ENCODE results near the gene CCDC57. TPM values are rescaled to one million over a fixed set of nuclear protein-coding genes. Genes with fewer than 3 reads are reported as not detected.

The CCDC57 gene
- total and polyA plus RNA-seq, 9 of the 15 experiments (the other 6 are each of a cell fraction or from before 2014, with no cell fraction given) = 0.83 to 36.2 (median 13.6) TPM

- Histone ChIP-seq H3K4me2 (ENCODE audit: insufficient read depth, low read length) (no peak overlapping the region), H3K36me3 (ENCODE audit: control insufficient read depth, insufficient read depth, low read length) (peaks cover 98% of the 10 kb centered on the region; the same call in 2 of the 3 replicates), H4K20me1 (replicated peaks; ENCODE audit: control insufficient read depth, insufficient read depth, low read length) (peaks cover 7% of the 10 kb centered on the region), H3K9me3 (replicated peaks; ENCODE audit: control insufficient read depth, insufficient read depth, low read depth, low read length) (no peaks in the 10 kb centered on the region), H3K9me1 (ENCODE audit: control insufficient read depth, insufficient read depth, low read length) (no peaks in the 10 kb centered on the region), H3K4me1 (replicated peaks in 1 of 2; ENCODE audit: control insufficient read depth in 2 of 2, insufficient read depth in 2 of 2, low read length in 2 of 2) (peaks cover 1 to 90% of the 10 kb centered on the region in 2 experiments; a peak in 3 of 5 replicates), H2AFZ (ENCODE audit: low read depth, low read length) (no peak overlapping the region), H3K79me2 (ENCODE audit: control insufficient read depth, insufficient read depth, low read length) (peaks cover 13% of the 10 kb centered on the region), H3K4me3 (no peak overlapping the region), H3K9ac (ENCODE audit: insufficient read depth in 1 of 2, low read depth in 2 of 2, low read length in 2 of 2) (no peak overlapping the region), H3K27me3 (ENCODE audit: control insufficient read depth in 2 of 2, insufficient read depth in 2 of 2, low read length in 2 of 2) (no peaks in the 10 kb centered on the region), H3K27ac (ENCODE audit: extremely low read depth, low read depth, low read length) (no peak overlapping the region)
- ATAC-seq = no peak
- POLR2A ChIA-PET = interaction anchor here (0.6 to 2.5 kb wide), 11 partner anchors 9 to 275 kb away, joined by 3 to 11 read pairs (median 4); partner anchors contain the start of gene DCXR
- CTCF ChIA-PET (ENCODE audit: low intra/inter-chr PET ratio) = no interaction called here
- WGBS (ENCODE audit: insufficient coverage, low coverage, missing lambda C conversion rate) = 88% methylated on average over 13 of the region's 19 CpGs
- intact Hi-C loops (cut with micrococcal nuclease) (no loop called here), in situ Hi-C loops (cut with MboI) (no loop called here)
- peak in 1 of 4 experiments; percentile 7 for DNase-seq (ENCODE audit: extremely low read depth in 1 of 4, low spot score in 3 of 4)
- FAIRE-seq = no peak
- no TSS peak for BruUV-seq (replicated peaks)
- TF ChIP-seq ZNF174 (CRISPR knock-in tag; IDR thresholded peaks at IDR 0.05) = no peak
- no peak for TF ChIP-seq ZMIZ1 (IDR thresholded peaks at IDR 0.05; ENCODE audit: low read depth in 2 of 2, low read length in 2 of 2)
- no peak for TF ChIP-seq POLR2B (IDR thresholded peaks at IDR 0.05; ENCODE audit: low read depth, partially characterized antibody)
- TF ChIP-seq NFRKB (IDR thresholded peaks at IDR 0.05; ENCODE audit: low read depth) = no peak
- TF ChIP-seq KAT2B (IDR thresholded peaks at IDR 0.05; ENCODE audit: low read depth, low read length) = no peak
- TF ChIP-seq RFX7 (CRISPR knock-in tag; IDR thresholded peaks at IDR 0.05) = no peak
- no peak for TF ChIP-seq HMG20A (CRISPR knock-in tag; conservative IDR thresholded peaks at IDR 0.05)
- TF ChIP-seq ZEB2 (IDR thresholded peaks at IDR 0.05) = no peak
- TF ChIP-seq ZNF282 (CRISPR knock-in tag; IDR thresholded peaks at IDR 0.05) = no peak
- no peak for TF ChIP-seq ZNF165 (CRISPR knock-in tag; IDR thresholded peaks at IDR 0.05; ENCODE audit: borderline replicate concordance)
- TF ChIP-seq ZBTB11 (CRISPR knock-in tag; IDR thresholded peaks at IDR 0.05) = 0 out of 6 replicates have a peak, but pooled peaks of 1 of the 3 experiments have one; percentile 10
- TF ChIP-seq POLR2G (IDR thresholded peaks at IDR 0.05; ENCODE audit: low read depth, low read length) = peak; percentile 55
- no peak for TF ChIP-seq TEAD2 (tag; IDR thresholded peaks at IDR 0.05)
- no peak for TF ChIP-seq ZFP36 (IDR thresholded peaks at IDR 0.05; ENCODE audit: low read depth, low read length, partially characterized antibody)
- TF ChIP-seq SP1 (CRISPR knock-in tag; IDR thresholded peaks at IDR 0.05) = no peak
Measured at GRCh38 chr17:82059272-82060000, 153.2 kb downstream of the CCDC57 start.
